A673 (cell line): ENCODE results near the gene S100A16. TPM values are rescaled to one million over a fixed set of nuclear protein-coding genes. Genes with fewer than 3 reads are reported as not detected.

Experiments
- BruUV-seq: library from RNA; stranded (reverse); fragments of 400-500 nt; replicated peaks from 2 replicates; lab custom pipeline; 2021; lab: Mats Ljungman, UMichigan
- CTCF ChIA-PET: fragments of 300-600 bp; sonication (Branson Sonifier 250); formaldehyde crosslinking; loops from one replicate; lab custom pipeline; 2022; ENCODE audit warnings: antibody characterized with exemption; lab: Charles Lee
- POLR2A ChIA-PET: fragments of 300-600 bp; sonication (Branson Sonifier 250); formaldehyde crosslinking; loops from one replicate; lab custom pipeline; 2022; ENCODE audit warnings: antibody characterized with exemption; ENCODE audit not compliant: low non-redundant PET; lab: Charles Lee
- DNase-seq: peaks from one replicate; pipeline ENCODE4 v3.0.0-alpha.2; 2015; ENCODE audit warnings: low spot score
- H3K27ac ChIP-seq: fragments of 200-600 bp; sonication (generic); 2 replicates; pipeline ENCODE4 v1.5.1; 2016; ENCODE audit warnings: mixed run types, low read depth, mild to moderate bottlenecking, mixed read lengths, antibody characterized with exemption, low read length; ENCODE audit not compliant: poor library complexity, severe bottlenecking
- H3K27me3 ChIP-seq: fragments of 200-600 bp; sonication (generic); replicated peaks from 2 replicates; pipeline ENCODE4 v1.6.1; 2017; ENCODE audit warnings: mixed run types, low read depth, mild to moderate bottlenecking, mixed read lengths, antibody characterized with exemption, low read length; ENCODE audit not compliant: insufficient read depth, poor library complexity
- H3K36me3 ChIP-seq: fragments of 200-600 bp; sonication (generic); 2 replicates; pipeline ENCODE4 v1.6.1; 2016; ENCODE audit warnings: mixed run types, mild to moderate bottlenecking, mixed read lengths, antibody characterized with exemption, low read length; ENCODE audit not compliant: insufficient read depth, poor library complexity, severe bottlenecking
- H3K4me1 ChIP-seq: fragments of 200-600 bp; sonication (generic); 2 replicates; pipeline ENCODE4 v1.6.1; 2017; ENCODE audit warnings: mixed run types, mild to moderate bottlenecking, mixed read lengths, antibody characterized with exemption, low read length; ENCODE audit not compliant: insufficient read depth, poor library complexity, severe bottlenecking
- H3K4me3 ChIP-seq: fragments of 200-600 bp; sonication (generic); 2 replicates; pipeline ENCODE4 v1.5.1; 2016; ENCODE audit warnings: low read depth, mixed run types, mild to moderate bottlenecking, mixed read lengths, low read length; ENCODE audit not compliant: poor library complexity, severe bottlenecking
- H3K9me3 ChIP-seq: fragments of 200-600 bp; sonication (generic); 2 replicates; pipeline ENCODE4 v1.6.1; 2016; ENCODE audit warnings: mixed run types, low read depth, mild to moderate bottlenecking, mixed read lengths, antibody characterized with exemption, low read length; ENCODE audit not compliant: poor library complexity, severe bottlenecking
- CTCF ChIP-seq: fragments of 300-800, 200-600 bp; sonication (generic); conservative IDR thresholded peaks from 2 replicates; pipeline ENCODE4 v1.5.1; 2017; ENCODE audit warnings: low read depth, mild to moderate bottlenecking, antibody characterized with exemption, low read length, moderate library complexity, mixed read lengths
- EZH2 ChIP-seq: fragments of 200-600 bp; sonication (generic); IDR thresholded peaks from 2 replicates; pipeline ENCODE4 v1.6.1; 2017; ENCODE audit warnings: borderline replicate concordance, low read depth, mild to moderate bottlenecking, mixed read lengths, antibody characterized with exemption, low read length; ENCODE audit not compliant: poor library complexity, severe bottlenecking
- intact Hi-C: fragments of 100-400 bp; cut with micrococcal nuclease; formaldehyde crosslinking; loops from one replicate; pipeline ENCODE4 v1.10.0; 2022; ENCODE audit not compliant: unreplicated experiment
- total RNA-seq: library from RNA; stranded (reverse); gene quantifications from 2 replicates; pipeline ENCODE4 v1.2.3, GENCODE V29; 2021

S100A16 gene
- total RNA-seq, 1 experiment from 2014 or later = 0.43 TPM

- no peaks in the 10 kb centered on the region for H3K9me3 ChIP-seq
- H3K36me3 ChIP-seq = no peaks in the 10 kb centered on the region
- no peak overlapping the region for H3K4me3 ChIP-seq
- BruUV-seq = no TSS peak
- no peaks in the 10 kb centered on the region for H3K27me3 ChIP-seq
- DNase-seq = no peak
- intact Hi-C loops = no loop called here
- ChIA-PET POLR2A (no interaction called here), CTCF (no interaction called here)
- TF ChIP-seq CTCF (no peak), EZH2 (no peak)
- H3K27ac ChIP-seq = no peak overlapping the region
- no peaks in the 10 kb centered on the region for H3K4me1 ChIP-seq
Observed at GRCh38 chr1:153557877-153558276, 55.1 kb downstream of the S100A16 start.

Other genes starting within 250 kb of the S100A16 start
- gene S100A12, start 237.5 kb downstream of the S100A16 start, total RNA-seq = not detected in 2 replicates
- gene S100A8, start 222.1 kb downstream of the S100A16 start, total RNA-seq = not detected in 2 replicates
- gene S100A7A, start 196.6 kb downstream of the S100A16 start, total RNA-seq = not detected in 2 replicates
- not detected in 2 replicates for gene S100A7, start 152.5 kb downstream of the S100A16 start, total RNA-seq
- gene S100A6, start 77.1 kb downstream of the S100A16 start, total RNA-seq = 73.6 and 106 TPM in 2 replicates
- gene S100A5, start 72.2 kb downstream of the S100A16 start, total RNA-seq = not detected in 2 replicates
- 17.8 and 20.0 TPM in 2 replicates for gene S100A4, start 67.3 kb downstream of the S100A16 start, total RNA-seq
- 0.61 and 0.99 TPM in 2 replicates for gene S100A3, start 63.9 kb downstream of the S100A16 start, total RNA-seq
- gene S100A2, start 47.3 kb downstream of the S100A16 start, total RNA-seq = 2.4 and 4.5 TPM in 2 replicates
- gene S100A14, start 3.2 kb upstream of the S100A16 start, total RNA-seq = not detected in 2 replicates
- gene S100A13, start 14.4 kb upstream of the S100A16 start, total RNA-seq = 11.0 and 18.0 TPM in 2 replicates
- gene S100A1, start 15.3 kb upstream of the S100A16 start, total RNA-seq = 0.72 TPM in 1 of 2 replicates, not detected in the other
- gene CHTOP, start 20.9 kb upstream of the S100A16 start, total RNA-seq = 99.8 and 101 TPM in 2 replicates
- gene SNAPIN, start 45.6 kb upstream of the S100A16 start, total RNA-seq = 47.4 and 55.9 TPM in 2 replicates
- 391 and 420 TPM in 2 replicates for gene ILF2, start 57.9 kb upstream of the S100A16 start, total RNA-seq
- gene NPR1, start 65.6 kb upstream of the S100A16 start, total RNA-seq = 0.87 and 1.1 TPM in 2 replicates
- gene INTS3, start 114.9 kb upstream of the S100A16 start, total RNA-seq = 56.7 and 58.0 TPM in 2 replicates
- gene SLC27A3, start 162.3 kb upstream of the S100A16 start, total RNA-seq = 5.0 and 5.7 TPM in 2 replicates